GM18499 (cell line): ENCODE measurements around the gene FBN1.

Experiments
- ATAC-seq: cut with Tn5 transposase; IDR thresholded peaks from one replicate; pipeline ENCODE4 v1.9.1; 2021; ENCODE audit warnings: moderate number of reproducible peaks; ENCODE audit not compliant: insufficient read depth, unreplicated experiment

Gene FBN1

GRCh38 chr15:48584090-48584811 is 61.3 kb downstream of the FBN1 start:
- ATAC-seq, result no peak

- no peak for ATAC-seq
Observed at GRCh38 chr15:48582452-48583247, 62.9 kb downstream of the FBN1 start.

GRCh38 chr15:48581219-48581618 is 64.3 kb downstream of the FBN1 start:
- ATAC-seq, result no peak

GRCh38 chr15:48580736-48581135 is 64.8 kb downstream of the FBN1 start:
- ATAC-seq, result no peak

- no peak for ATAC-seq
Observed at GRCh38 chr15:48579945-48580671, 65.4 kb downstream of the FBN1 start.

GRCh38 chr15:48578965-48579364 is 66.5 kb downstream of the FBN1 start:
- ATAC-seq, result no peak

- no peak for ATAC-seq
Observed at GRCh38 chr15:48577469-48577868, 68.0 kb downstream of the FBN1 start.

GRCh38 chr15:48574187-48574586 is 71.3 kb downstream of the FBN1 start:
- ATAC-seq, result no peak

GRCh38 chr15:48573780-48574179 is 71.7 kb downstream of the FBN1 start:
- ATAC-seq, result no peak

GRCh38 chr15:48572823-48573222 is 72.7 kb downstream of the FBN1 start:
- no peak for ATAC-seq

GRCh38 chr15:48571510-48571909 is 74.0 kb downstream of the FBN1 start:
- no peak for ATAC-seq

- ATAC-seq, result no peak
Observed at GRCh38 chr15:48570822-48571221, 74.7 kb downstream of the FBN1 start.

- ATAC-seq, result no peak
Observed at GRCh38 chr15:48569591-48570302, 75.8 kb downstream of the FBN1 start.

- no peak for ATAC-seq
Observed at GRCh38 chr15:48566668-48567067, 78.8 kb downstream of the FBN1 start.

GRCh38 chr15:48565560-48566482 is 79.7 kb downstream of the FBN1 start:
- ATAC-seq, result no peak

GRCh38 chr15:48564690-48565089 is 80.8 kb downstream of the FBN1 start:
- ATAC-seq, result no peak

- ATAC-seq, result no peak
Observed at GRCh38 chr15:48563934-48564333, 81.6 kb downstream of the FBN1 start.

GRCh38 chr15:48560321-48561051 is 85.0 kb downstream of the FBN1 start:
- ATAC-seq, result no peak

GRCh38 chr15:48559285-48559684 is 86.2 kb downstream of the FBN1 start:
- ATAC-seq, result no peak
